T-helper 2 cell treated with Interferon-gamma antibody and Interleukin-4, amounts not matched to agents 5 μg/mL and 100 μg/mL, for 36 hours (primary cell): ENCODE measurements around the gene ZSCAN12.
A peak's percentile ranks its signal among the peaks of the same experiment; 100 is the strongest.
"Not testable (repeated sequence)": the region's sequence is repeated elsewhere in the genome, so short reads cannot be mapped to it uniquely, and the experiment has no call there.

Experiments
- DNase-seq: peaks from one replicate; pipeline ENCODE4 v3.0.0; 2021; ENCODE audit warnings: low spot score
- H3K27ac Mint-ChIP-seq: one replicate; pipeline ENCODE4 v1.8.0; 2021; ENCODE audit warnings: mild to moderate bottlenecking, mixed read lengths
- H3K27me3 Mint-ChIP-seq: one replicate; pipeline ENCODE4 v1.8.0; 2021; ENCODE audit warnings: low read depth, mixed read lengths
- H3K36me3 Mint-ChIP-seq: one replicate; pipeline ENCODE4 v1.8.0; 2021; ENCODE audit warnings: low read depth, mixed read lengths
- H3K4me1 Mint-ChIP-seq: one replicate; pipeline ENCODE4 v1.8.0; 2021; ENCODE audit warnings: low read depth, mixed read lengths
- H3K4me3 Mint-ChIP-seq: one replicate; pipeline ENCODE4 v1.8.0; 2022; ENCODE audit warnings: mild to moderate bottlenecking, moderate library complexity, mixed read lengths
- H3K9me3 Mint-ChIP-seq: one replicate; pipeline ENCODE4 v1.8.0; 2021; ENCODE audit warnings: mixed read lengths

ZSCAN12 gene

DNA sequence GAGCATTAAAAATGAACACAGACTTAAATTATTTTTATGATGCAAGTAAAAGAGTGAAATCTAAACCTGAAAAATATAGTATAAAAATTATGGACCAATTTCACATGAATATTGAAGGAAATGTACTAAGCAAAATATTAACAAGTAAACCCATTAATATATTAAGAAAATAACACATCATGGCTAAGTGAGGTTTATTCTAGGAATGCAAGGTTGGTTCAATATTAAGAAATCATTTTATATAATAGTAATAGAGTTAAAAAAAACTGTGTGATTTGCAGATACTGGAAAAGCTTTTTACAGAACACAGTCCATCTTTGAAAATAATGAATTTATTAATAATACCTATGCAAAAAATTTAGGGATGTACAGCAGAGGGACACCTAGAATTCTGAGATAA is 20.9 kb downstream of the ZSCAN12 start:
- H3K27ac Mint-ChIP-seq: no peak overlapping the region
- H3K9me3 Mint-ChIP-seq: peaks cover 9% of the 10 kb centered on the region
- DNase-seq: no peak
- H3K4me3 Mint-ChIP-seq: no peak overlapping the region
- H3K4me1 Mint-ChIP-seq: peaks cover 8% of the 10 kb centered on the region
- H3K36me3 Mint-ChIP-seq: peaks cover 57% of the 10 kb centered on the region
- H3K27me3 Mint-ChIP-seq: no peaks in the 10 kb centered on the region

DNA sequence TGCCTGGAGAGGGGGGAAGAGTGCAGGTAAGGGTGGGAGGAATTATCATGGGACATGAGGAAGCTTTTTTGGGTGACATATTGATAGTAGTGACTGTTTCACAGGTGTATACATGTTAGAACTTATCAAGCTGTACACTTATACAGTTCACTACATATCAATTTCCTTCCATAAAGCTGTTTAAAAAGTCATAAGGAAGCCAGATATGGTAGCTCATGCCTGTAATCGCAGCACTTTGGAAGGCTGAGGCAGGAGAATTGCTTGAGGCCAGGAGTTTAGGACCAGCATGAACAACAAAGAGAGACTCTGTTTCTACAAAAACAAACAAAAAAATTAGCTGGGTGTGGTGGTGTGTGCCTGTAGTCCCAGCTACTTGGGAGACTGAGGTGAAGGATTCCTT is 21.7 kb downstream of the ZSCAN12 start:
- peaks cover 9% of the 10 kb centered on the region for H3K9me3 Mint-ChIP-seq
- no peaks in the 10 kb centered on the region for H3K27me3 Mint-ChIP-seq
- no peak for DNase-seq
- H3K27ac Mint-ChIP-seq: no peak overlapping the region
- peaks cover 2% of the 10 kb centered on the region for H3K4me1 Mint-ChIP-seq
- peaks cover 53% of the 10 kb centered on the region for H3K36me3 Mint-ChIP-seq
- no peak overlapping the region for H3K4me3 Mint-ChIP-seq

DNA sequence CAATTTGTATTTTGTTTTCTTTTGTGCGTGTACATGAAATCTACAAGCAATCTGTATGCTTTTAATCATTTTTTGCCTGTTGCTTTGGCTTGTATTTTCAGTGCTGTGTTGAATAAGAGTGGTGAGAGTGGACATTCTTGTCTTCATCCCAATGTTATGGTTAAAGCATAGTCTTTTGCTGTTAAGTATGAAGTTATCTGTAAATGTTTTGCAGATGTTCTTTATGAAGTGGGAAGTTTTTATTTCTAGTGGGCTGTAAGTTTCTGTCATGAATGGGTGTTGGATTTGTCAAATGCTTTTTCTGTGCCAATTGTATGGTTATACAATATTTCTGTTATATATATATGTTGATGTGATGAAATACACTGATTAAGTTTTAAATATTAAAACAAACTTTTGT is 25.6 kb downstream of the ZSCAN12 start:
- Mint-ChIP-seq H3K4me1 (no peaks in the 10 kb centered on the region), H3K27me3 (no peaks in the 10 kb centered on the region), H3K9me3 (no peaks in the 10 kb centered on the region), H3K27ac (no peak overlapping the region), H3K4me3 (no peak overlapping the region), H3K36me3 (peaks cover 21% of the 10 kb centered on the region)
- no peak for DNase-seq

DNA sequence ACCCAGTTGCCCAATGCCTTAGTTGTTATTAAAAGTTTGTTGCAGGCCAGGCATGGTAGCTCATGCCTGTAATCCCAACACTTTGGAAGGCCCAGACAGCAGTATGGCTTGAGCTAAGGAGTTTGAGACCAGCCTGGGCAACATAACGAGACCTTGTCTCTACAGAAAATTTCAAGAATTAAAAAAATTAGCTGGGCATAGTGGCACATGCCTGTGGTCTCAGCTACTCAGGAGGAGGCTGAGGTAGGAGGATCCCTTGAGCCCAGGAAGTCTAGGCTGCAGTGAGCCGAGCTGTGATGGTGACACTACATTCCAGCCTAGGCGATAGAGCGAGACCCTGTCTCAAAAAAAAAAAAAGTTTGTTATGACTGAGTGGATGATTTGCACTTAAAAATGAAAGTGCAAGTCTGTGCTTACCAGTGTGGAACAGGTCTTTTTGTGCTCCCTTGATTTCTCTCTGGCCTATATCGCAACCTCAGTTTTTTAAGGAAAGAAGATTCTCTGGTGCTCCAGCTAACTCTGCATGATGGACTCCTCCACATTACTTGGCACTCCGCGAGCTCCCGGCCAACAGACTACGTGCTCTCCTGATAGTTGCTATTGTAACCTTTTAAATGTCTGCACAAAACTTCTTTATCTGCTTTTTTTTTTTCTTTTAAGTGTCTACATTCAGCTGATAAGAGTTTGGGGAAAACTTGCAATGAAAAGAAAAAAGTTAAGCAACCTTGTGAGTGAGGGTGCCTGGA is 27.7 kb downstream of the ZSCAN12 start:
- DNase-seq: no peak
- no peak overlapping the region for H3K4me3 Mint-ChIP-seq
- H3K9me3 Mint-ChIP-seq: no peaks in the 10 kb centered on the region
- no peaks in the 10 kb centered on the region for H3K4me1 Mint-ChIP-seq
- H3K27me3 Mint-ChIP-seq: no peaks in the 10 kb centered on the region
- peaks cover 11% of the 10 kb centered on the region for H3K36me3 Mint-ChIP-seq
- no peak overlapping the region for H3K27ac Mint-ChIP-seq

DNA sequence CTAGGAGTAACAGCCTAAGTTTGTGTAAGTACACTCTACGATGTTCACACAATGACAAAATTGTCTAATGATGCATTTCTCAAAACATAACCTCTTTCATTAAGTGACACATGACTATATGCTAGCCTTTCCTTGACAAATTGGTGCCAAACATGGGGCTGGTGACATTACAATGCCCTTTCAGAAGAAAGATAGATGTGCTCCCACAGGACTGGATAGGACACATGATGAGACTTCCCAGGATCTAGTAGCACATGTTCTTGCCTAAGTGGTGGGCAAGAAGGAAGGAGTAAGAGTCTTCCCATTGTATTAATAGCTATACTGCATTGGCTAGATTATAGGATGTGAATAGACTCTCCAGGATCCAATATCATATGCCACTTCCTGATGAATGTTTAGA is 28.3 kb downstream of the ZSCAN12 start:
- no peak for DNase-seq
- H3K4me3 Mint-ChIP-seq: no peak overlapping the region
- H3K4me1 Mint-ChIP-seq: no peaks in the 10 kb centered on the region
- no peak overlapping the region for H3K27ac Mint-ChIP-seq
- no peaks in the 10 kb centered on the region for H3K9me3 Mint-ChIP-seq
- no peaks in the 10 kb centered on the region for H3K27me3 Mint-ChIP-seq
- peaks cover 10% of the 10 kb centered on the region for H3K36me3 Mint-ChIP-seq

DNA sequence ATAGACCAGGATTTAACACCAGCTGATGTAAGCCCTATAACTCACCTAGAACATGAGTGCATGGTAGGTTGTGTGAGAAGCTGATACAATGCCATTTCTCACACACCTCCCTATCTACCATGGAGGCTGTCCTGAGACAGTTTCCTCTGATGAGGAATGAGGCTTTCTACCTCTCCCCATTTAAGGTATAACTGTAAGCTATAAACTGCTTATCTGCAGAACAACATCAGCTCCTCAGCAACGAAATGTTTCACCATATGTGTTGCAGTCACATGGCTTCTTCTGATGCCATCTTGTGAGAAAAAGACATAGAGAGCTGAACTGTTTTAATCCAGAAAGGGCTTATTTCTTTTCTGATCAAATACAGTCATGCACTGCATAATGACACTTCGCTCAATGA is 29.1 kb downstream of the ZSCAN12 start:
- Mint-ChIP-seq H3K9me3 (no peaks in the 10 kb centered on the region), H3K27me3 (no peaks in the 10 kb centered on the region), H3K4me1 (no peaks in the 10 kb centered on the region), H3K4me3 (no peak overlapping the region), H3K27ac (no peak overlapping the region), H3K36me3 (peaks cover 15% of the 10 kb centered on the region)
- no peak for DNase-seq

DNA sequence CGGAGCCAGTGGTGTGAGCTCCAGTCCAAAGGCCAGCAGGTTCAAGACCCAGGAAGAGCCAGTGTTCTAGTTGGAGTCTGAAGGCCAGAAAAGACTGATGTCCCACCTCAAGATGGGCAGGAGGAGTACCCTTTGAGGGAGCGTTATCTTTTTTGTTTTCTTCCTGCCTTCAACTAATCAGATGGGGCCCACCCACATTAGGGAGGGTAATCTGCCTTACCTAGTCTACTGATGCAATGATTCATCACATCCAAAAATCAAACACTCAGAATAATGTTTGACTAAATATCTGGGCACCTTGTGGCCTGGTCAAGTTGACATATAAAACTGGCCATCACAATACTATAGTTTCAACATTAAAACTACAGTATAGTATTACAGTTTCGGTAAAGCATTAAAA is 30.1 kb downstream of the ZSCAN12 start:
- H3K36me3 Mint-ChIP-seq: peaks cover 17% of the 10 kb centered on the region
- H3K27me3 Mint-ChIP-seq: no peaks in the 10 kb centered on the region
- no peak overlapping the region for H3K27ac Mint-ChIP-seq
- H3K9me3 Mint-ChIP-seq: no peaks in the 10 kb centered on the region
- H3K4me3 Mint-ChIP-seq: no peak overlapping the region
- no peak for DNase-seq
- no peaks in the 10 kb centered on the region for H3K4me1 Mint-ChIP-seq

DNA sequence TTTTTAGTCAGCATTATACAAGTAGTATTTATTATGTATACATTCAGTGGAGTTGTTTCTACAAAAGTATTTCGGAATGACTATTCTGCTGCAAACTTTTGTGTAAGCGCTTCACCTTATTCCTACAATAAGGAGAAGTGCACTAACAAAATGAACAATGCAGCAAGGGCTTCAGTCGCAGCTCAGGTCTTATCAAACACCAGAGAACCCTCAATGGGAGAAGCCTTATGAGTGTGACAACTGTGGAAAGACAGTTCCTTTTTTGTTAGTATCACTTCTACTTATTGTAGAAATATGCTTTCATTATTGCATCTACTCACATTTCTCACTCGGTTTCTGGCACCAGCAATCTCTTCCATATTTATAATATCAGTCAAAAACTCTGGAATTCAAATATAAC is 31.0 kb downstream of the ZSCAN12 start:
- DNase-seq: no peak
- Mint-ChIP-seq H3K36me3 (peaks cover 19% of the 10 kb centered on the region), H3K27ac (no peak overlapping the region), H3K4me1 (no peaks in the 10 kb centered on the region), H3K27me3 (no peaks in the 10 kb centered on the region), H3K9me3 (no peaks in the 10 kb centered on the region), H3K4me3 (no peak overlapping the region)

DNA sequence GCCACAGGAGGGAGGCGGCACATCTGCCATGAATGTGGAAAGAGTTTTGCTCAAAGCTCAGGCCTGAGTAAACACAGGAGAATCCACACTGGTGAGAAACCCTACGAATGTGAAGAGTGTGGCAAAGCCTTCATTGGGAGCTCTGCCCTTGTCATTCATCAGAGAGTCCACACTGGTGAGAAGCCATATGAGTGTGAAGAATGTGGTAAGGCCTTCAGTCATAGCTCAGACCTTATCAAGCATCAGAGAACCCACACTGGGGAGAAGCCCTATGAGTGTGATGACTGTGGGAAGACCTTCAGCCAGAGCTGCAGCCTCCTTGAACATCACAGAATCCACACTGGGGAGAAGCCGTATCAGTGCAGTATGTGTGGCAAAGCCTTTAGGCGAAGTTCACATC is 34.0 kb downstream of the ZSCAN12 start:
- H3K4me3 Mint-ChIP-seq, H3K9me3 Mint-ChIP-seq, H3K27me3 Mint-ChIP-seq, DNase-seq, H3K4me1 Mint-ChIP-seq, H3K27ac Mint-ChIP-seq: not testable (repeated sequence)
- peaks cover 29% of the 10 kb centered on the region for H3K36me3 Mint-ChIP-seq

DNA sequence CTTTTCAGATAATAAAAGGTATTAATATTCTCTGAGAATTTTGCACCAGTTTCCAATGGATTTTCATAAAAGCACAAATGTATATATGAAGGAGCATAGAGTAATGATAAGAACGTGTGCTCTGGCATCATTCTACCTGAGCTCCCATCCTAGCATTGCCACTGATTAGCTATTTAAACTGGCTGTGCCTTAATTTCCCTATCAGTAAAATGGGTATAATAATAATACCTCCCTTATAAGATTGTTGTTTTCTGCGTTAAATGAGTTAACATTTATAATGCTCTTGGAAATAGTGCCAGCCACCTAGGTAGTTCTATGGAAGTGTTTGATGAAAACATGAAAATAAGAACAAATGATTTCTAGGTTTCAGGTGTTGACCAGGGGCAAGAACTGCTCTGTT is 38.6 kb downstream of the ZSCAN12 start:
- H3K27me3 Mint-ChIP-seq: no peaks in the 10 kb centered on the region
- peaks cover 13% of the 10 kb centered on the region for H3K4me1 Mint-ChIP-seq
- DNase-seq: no peak
- no peaks in the 10 kb centered on the region for H3K9me3 Mint-ChIP-seq
- H3K27ac Mint-ChIP-seq: no peak overlapping the region
- H3K36me3 Mint-ChIP-seq: peaks cover 25% of the 10 kb centered on the region
- no peak overlapping the region for H3K4me3 Mint-ChIP-seq

DNA sequence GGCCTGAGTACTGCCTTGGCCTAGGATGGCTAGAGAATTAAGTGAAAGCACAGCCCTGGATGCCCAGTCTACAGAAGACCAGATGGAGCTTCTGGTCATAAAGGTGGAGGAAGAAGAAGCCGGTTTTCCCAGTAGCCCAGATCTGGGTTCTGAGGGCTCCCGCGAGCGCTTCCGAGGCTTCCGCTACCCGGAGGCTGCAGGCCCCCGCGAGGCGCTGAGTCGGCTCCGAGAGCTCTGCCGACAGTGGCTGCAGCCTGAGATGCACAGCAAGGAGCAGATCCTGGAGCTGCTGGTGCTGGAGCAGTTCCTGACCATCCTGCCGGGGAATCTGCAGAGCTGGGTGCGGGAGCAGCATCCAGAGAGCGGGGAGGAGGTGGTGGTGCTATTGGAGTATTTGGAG is 40.0 kb downstream of the ZSCAN12 start:
- Mint-ChIP-seq H3K36me3 (peaks cover 13% of the 10 kb centered on the region), H3K4me1 (peaks cover 22% of the 10 kb centered on the region)
- not testable (repeated sequence) for DNase-seq, H3K27me3 Mint-ChIP-seq, H3K4me3 Mint-ChIP-seq, H3K27ac Mint-ChIP-seq, H3K9me3 Mint-ChIP-seq

DNA sequence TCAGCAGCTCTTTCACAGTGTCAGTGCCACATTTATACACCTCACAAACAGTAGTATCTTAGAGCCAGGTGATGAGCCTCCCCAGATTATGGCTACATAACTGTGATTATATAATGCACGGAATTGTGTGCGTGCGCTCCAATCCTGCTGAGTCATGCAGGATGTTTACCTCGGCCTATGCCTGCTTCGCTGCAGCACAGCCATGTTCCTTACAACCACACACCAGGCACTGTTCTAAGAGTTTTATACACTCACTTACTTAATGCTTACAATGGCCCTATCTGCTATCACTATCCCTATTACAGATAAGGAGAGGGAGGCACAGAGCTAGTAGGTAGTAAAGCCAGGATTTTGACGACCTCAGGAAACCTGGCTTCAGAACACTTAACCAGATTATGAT is 42.5 kb downstream of the ZSCAN12 start:
- H3K27ac Mint-ChIP-seq: peak overlapping the region; percentile 8

DNA sequence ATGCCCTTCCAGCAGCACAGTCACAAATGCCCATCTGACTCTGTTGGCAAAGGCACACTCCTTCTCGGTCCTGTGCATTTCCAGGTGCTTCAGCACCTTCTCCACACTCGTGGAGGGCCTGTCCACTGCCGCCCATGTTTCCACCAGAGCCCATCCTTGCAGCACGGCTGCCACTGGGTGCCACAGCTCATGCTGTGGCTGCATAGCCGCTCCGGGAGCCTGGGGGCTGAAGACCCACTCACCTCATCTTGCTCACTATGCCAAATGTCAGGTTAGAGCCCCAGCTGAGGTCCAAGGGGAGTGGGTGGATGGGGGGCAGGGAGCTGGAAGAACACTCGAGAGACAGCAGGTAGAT is 42.9 kb downstream of the ZSCAN12 start:
- DNase-seq: no peak
- peaks cover 18% of the 10 kb centered on the region for H3K36me3 Mint-ChIP-seq
- no peak overlapping the region for H3K4me3 Mint-ChIP-seq
- no peak overlapping the region for H3K27ac Mint-ChIP-seq
- H3K4me1 Mint-ChIP-seq: peaks cover 22% of the 10 kb centered on the region
- H3K9me3 Mint-ChIP-seq: peaks cover 3% of the 10 kb centered on the region
- no peaks in the 10 kb centered on the region for H3K27me3 Mint-ChIP-seq

More for the DNA sequence above, 42.5 kb downstream of the ZSCAN12 start:
- Mint-ChIP-seq H3K4me3 (no peak overlapping the region), H3K27me3 (no peaks in the 10 kb centered on the region), H3K4me1 (peaks cover 22% of the 10 kb centered on the region), H3K36me3 (peaks cover 17% of the 10 kb centered on the region), H3K9me3 (peaks cover 3% of the 10 kb centered on the region)
- no peak for DNase-seq

DNA sequence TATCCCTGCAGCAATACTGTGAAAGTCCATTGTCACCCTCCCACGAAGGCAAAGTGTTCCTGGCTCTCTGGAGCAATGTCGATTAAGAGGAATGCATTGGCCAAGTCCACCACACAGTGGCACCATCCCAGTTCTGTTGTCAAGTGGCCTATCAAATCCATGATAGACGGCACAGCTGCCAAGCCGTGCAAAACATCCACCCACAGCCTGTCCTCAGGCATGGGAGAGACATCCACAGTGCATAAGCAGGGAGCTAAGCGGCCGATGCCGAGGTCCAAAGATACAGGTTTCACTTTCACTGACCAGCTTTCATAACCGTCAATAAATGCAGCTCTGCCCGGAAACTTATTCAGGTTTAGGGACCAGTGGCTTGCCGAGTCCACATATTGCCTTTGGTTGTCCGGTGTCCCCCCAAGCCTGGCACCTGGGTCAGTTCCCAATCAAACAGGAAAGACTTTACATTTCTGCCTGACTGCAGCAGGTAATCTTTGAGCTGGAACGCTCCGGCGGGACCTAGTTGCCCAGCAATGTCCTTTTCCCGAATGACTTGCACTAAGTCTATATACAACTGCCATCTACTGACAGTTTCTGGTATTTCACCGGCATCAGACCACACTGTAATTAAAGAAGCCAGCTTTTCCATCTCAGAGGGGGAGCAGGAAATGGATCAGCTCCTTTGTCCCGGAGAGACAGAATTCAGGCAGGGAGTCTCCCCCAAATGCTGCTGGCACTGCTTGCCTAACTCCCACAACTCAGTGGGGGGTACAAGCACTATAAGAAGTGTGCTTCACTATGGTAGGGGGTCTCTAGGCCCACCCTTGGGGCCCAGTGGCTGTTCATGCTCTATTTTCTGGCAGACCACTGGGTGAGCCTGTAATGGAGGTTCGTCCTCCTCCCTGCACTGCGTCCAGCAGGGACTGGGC is 43.5 kb downstream of the ZSCAN12 start:
- no peaks in the 10 kb centered on the region for H3K27me3 Mint-ChIP-seq
- peaks cover 3% of the 10 kb centered on the region for H3K9me3 Mint-ChIP-seq
- H3K4me1 Mint-ChIP-seq: peaks cover 29% of the 10 kb centered on the region
- H3K4me3 Mint-ChIP-seq: peak overlapping the region; percentile 93
- DNase-seq: peak; percentile 46
- peak overlapping the region; percentile 75 for H3K27ac Mint-ChIP-seq
- peaks cover 15% of the 10 kb centered on the region for H3K36me3 Mint-ChIP-seq
